Uterus (tissue), 2 donors: Measurements from ENCODE around the gene CFAP251.

Experiments
- CTCF ChIP-seq, 4 experiments: fragments of 200-600 bp in 2 of 4; fragments of 450-650 bp in 2 of 4; sonication (generic) in 2 of 4; IDR thresholded peaks; one replicate each; pipeline ENCODE4 v1.5.1; 2016 to 2019; ENCODE audit warnings: antibody characterized with exemption in 4 of 4, mild to moderate bottlenecking in 2 of 4, moderate library complexity in 1 of 4
- POLR2A ChIP-seq, 2 donors: fragments of 450-650 bp; IDR thresholded peaks; one replicate each; pipeline ENCODE4 v1.6.1; 2016; ENCODE audit warnings: antibody characterized with exemption in 2 of 2, mild to moderate bottlenecking in 1 of 2, moderate library complexity in 1 of 2

DNA sequence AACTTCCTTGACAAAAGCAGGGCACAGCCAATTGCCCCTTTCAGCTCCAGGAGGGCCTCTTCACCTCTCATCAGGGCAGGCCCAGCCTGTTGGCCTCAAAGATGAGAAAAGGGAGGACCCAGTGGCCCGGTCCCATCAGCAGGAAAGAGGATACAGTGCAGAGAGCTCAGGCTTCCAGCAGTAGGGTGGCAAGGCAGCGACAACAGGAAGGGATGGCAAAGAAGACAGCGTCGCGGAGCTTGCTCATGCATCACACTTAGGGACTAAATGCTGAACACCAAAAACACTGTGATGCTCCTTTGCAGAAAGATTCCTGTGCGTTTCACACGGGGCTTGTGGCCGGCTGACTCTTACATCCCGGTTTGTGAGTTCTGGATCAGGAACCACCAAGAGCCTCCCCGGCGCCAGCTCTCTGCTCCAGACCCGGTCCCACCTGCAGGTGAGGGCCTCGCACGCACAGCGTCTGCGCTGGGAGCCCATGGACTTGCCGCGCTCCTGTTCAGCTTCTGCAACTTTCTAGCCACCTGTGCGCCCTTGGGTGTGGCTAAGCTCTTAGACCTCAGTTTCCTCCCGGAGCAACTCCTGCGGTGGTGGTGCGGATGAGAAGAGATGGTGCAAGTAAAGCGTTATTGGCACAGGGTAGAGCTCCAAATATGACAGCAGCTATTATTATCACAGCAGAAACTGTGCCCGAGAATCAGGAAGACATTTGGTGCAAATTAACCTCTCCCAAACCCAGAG lies 88.0 kb downstream of the CFAP251 start:
- TF ChIP-seq CTCF (IDR thresholded peaks at IDR 0.05) (no peak), POLR2A (IDR thresholded peaks at IDR 0.05) (no peak)
